A549 (cell line): ENCODE data around the gene FUS. TPM values are rescaled to one million over a fixed set of nuclear protein-coding genes. Genes with fewer than 3 reads are reported as not detected.
"Not testable (repeated sequence)": the region's sequence is repeated elsewhere in the genome, so short reads cannot be mapped to it uniquely, and the experiment has no call there.

Experiments used
- ATAC-seq, 2 experiments: fragments of 200-7000 bp in 1 of 2; fragments of >200 bp in 1 of 2; cut with Nextera tagmentation in 1 of 2; cut with Tn5 transposase in 1 of 2; 3 replicates each; pipeline versions ENCODE4 v1.8.0 to v1.9.1; 2018 to 2020; ENCODE audit warnings: mild to moderate bottlenecking in 1 of 2, moderate library complexity in 1 of 2
- CTCF ChIA-PET: fragments of 300-600 bp; sonication (Branson Sonifier 250); formaldehyde crosslinking; extraction: SDS; loops from one replicate; lab custom pipeline; 2021; ENCODE audit warnings: antibody characterized with exemption, inconsistent platforms; lab: Yijun Ruan, JAX
- POLR2A ChIA-PET: fragments of 350-600 bp; formaldehyde crosslinking; extraction: SDS; loops from one replicate; lab custom pipeline; 2021; ENCODE audit warnings: antibody characterized with exemption, inconsistent platforms; lab: Yijun Ruan, JAX
- DNase-seq, 2 experiments: peaks; one replicate each; pipeline versions ENCODE4 v3.0.0 to v3.0.0-alpha.2; 2011 to 2016; ENCODE audit warnings: low read depth in 1 of 2, low spot score in 1 of 2
- FAIRE-seq: peaks from 2 replicates; lab custom pipeline; 2011; peaks lifted over from hg19 to GRCh38; lab: Jason Lieb, UNC
- H3K27ac ChIP-seq, 2 experiments: fragments of >200 bp; sonication (Bioruptor Twin); formaldehyde crosslinking; 3 replicates each; pipeline ENCODE4 v1.5.1; 2016 to 2017
- H3K4me1 ChIP-seq: fragments of >200 bp; sonication (Bioruptor Twin); formaldehyde crosslinking; 3 replicates; pipeline ENCODE4 v1.6.1; 2016
- H3K4me2 ChIP-seq: fragments of >200 bp; sonication (Bioruptor Twin); formaldehyde crosslinking; 3 replicates; pipeline ENCODE4 v1.6.1; 2016
- H3K4me3 ChIP-seq: fragments of >200 bp; sonication (Bioruptor Twin); formaldehyde crosslinking; 3 replicates; pipeline ENCODE4 v1.5.1; 2016
- H3K9me3 ChIP-seq: fragments of >200 bp; sonication (Bioruptor Twin); formaldehyde crosslinking; 3 replicates; pipeline ENCODE4 v1.6.1; 2016
- CEBPB ChIP-seq, 2 experiments: fragments of >200 bp in 1 of 2; sonication (Bioruptor Twin) in 1 of 2; formaldehyde crosslinking in 1 of 2; IDR thresholded peaks; 2 replicates each; pipeline ENCODE4 v1.6.1; 2012 to 2016
- EHMT2 ChIP-seq: fragments of 200-600 bp; sonication (generic); IDR thresholded peaks from 2 replicates; pipeline ENCODE4 v1.6.1; 2016; ENCODE audit warnings: antibody characterized with exemption, low read depth, mild to moderate bottlenecking, moderate library complexity
- FOSB ChIP-seq: fragments of 250-450 bp; sonication (Bioruptor Pico); IDR thresholded peaks from 2 replicates; pipeline ENCODE4 v1.5.0; 2020; ENCODE audit warnings: mild to moderate bottlenecking, moderate library complexity
- FOSL2 ChIP-seq, 2 experiments: fragments of 450-650 bp in 1 of 2; fragments of >200 bp in 1 of 2; sonication (Bioruptor Twin) in 1 of 2; formaldehyde crosslinking; IDR thresholded peaks; 2 replicates each; pipeline versions ENCODE4 v1.5.0 to v1.6.1; 2016 to 2020; ENCODE audit warnings: mild to moderate bottlenecking in 1 of 2, moderate library complexity in 1 of 2
- GATA3 ChIP-seq: IDR thresholded peaks from 2 replicates; pipeline ENCODE4 v1.6.1; 2012; ENCODE audit warnings: borderline replicate concordance
- HEYL ChIP-seq: fragments of 250-450 bp; sonication (Bioruptor Pico); IDR thresholded peaks from 2 replicates; pipeline ENCODE4 v1.8.0; 2021; ENCODE audit warnings: mild to moderate bottlenecking, moderate library complexity
- HOXB13 ChIP-seq: fragments of 250-450 bp; sonication (Bioruptor Pico); IDR thresholded peaks from 2 replicates; pipeline ENCODE4 v1.5.0; 2020; ENCODE audit warnings: low read depth, mild to moderate bottlenecking, moderate library complexity
- HOXB5 ChIP-seq: fragments of 250-450 bp; sonication (Bioruptor Pico); IDR thresholded peaks from 2 replicates; pipeline ENCODE4 v1.5.0; 2020; ENCODE audit warnings: mild to moderate bottlenecking, moderate library complexity
- MAZ ChIP-seq: fragments of 150-350 bp; IDR thresholded peaks from 2 replicates; pipeline ENCODE4 v1.6.1; 2014; ENCODE audit warnings: antibody characterized with exemption, low read depth, low read length, borderline replicate concordance
- MYC ChIP-seq: IDR thresholded peaks from 2 replicates; pipeline ENCODE4 v1.6.1; 2012; ENCODE audit warnings: mild to moderate bottlenecking, inconsistent platforms, low read length, improper control_type of control experiment, borderline replicate concordance
- NPAS2 ChIP-seq: fragments of 250-450 bp; sonication (Bioruptor Pico); IDR thresholded peaks from 2 replicates; pipeline ENCODE4 v1.8.0; 2022; ENCODE audit warnings: mild to moderate bottlenecking, moderate library complexity, borderline replicate concordance
- NR3C1 ChIP-seq: fragments of >200 bp; sonication (Bioruptor Twin); formaldehyde crosslinking; IDR thresholded peaks from 3 replicates; pipeline ENCODE4 v1.6.1; 2017
- POLR2AphosphoS2 ChIP-seq: conservative IDR thresholded peaks from 2 replicates; pipeline ENCODE4 v1.6.1; 2012; ENCODE audit warnings: low read length, improper control_type of control experiment, inconsistent platforms
- RCOR1 ChIP-seq: fragments of 150-350 bp; IDR thresholded peaks from 2 replicates; pipeline ENCODE4 v1.6.1; 2014; ENCODE audit warnings: antibody characterized with exemption, low read length, low read depth
- RNF2 ChIP-seq: fragments of 200-600 bp; sonication (generic); IDR thresholded peaks from 2 replicates; pipeline ENCODE4 v1.6.1; 2016; ENCODE audit warnings: low read depth, mild to moderate bottlenecking, antibody characterized with exemption, moderate library complexity, borderline replicate concordance
- SMC3 ChIP-seq: fragments of >200 bp; sonication (Bioruptor Twin); formaldehyde crosslinking; IDR thresholded peaks from 3 replicates; pipeline ENCODE4 v1.6.1; 2018; ENCODE audit warnings: inconsistent platforms
- ZC3H11A ChIP-seq: fragments of 450-650 bp; IDR thresholded peaks from 2 replicates; pipeline ENCODE4 v1.6.1; 2014; ENCODE audit warnings: antibody characterized with exemption, mild to moderate bottlenecking
- ZFP36 ChIP-seq: fragments of 450-650 bp; IDR thresholded peaks from 2 replicates; pipeline ENCODE4 v1.6.1; 2014; ENCODE audit warnings: borderline replicate concordance; ENCODE audit not compliant: partially characterized antibody
- ZNF302 ChIP-seq: fragments of 250-450 bp; sonication (Bioruptor Pico); IDR thresholded peaks from 2 replicates; pipeline ENCODE4 v1.9.0; 2021; ENCODE audit warnings: inconsistent platforms, mild to moderate bottlenecking, moderate library complexity
- WGBS: methylation state at CpG from one replicate; pipeline ENCODE4 v1.1.6; 2017; ENCODE audit errors: missing lambda C conversion rate; 5-methylcytosine and 5-hydroxymethylcytosine counted together
- polyA plus RNA-seq, 4 experiments: library from polyadenylated mRNA; depleted of rRNA in 3 of 4; stranded (reverse); fragments of >200 nt; fragmentation: RNase III in 1 of 4; extraction: RNeasy Plus Mini Kit Qiagen cat#74134 plus additional on column Dnase treatment in 1 of 4; gene quantifications; 2 replicates in 3 of 4; 3 replicates in 1 of 4; pipeline ENCODE4 v1.2.3, GENCODE V29; 2011 to 2017
- TF ChIP-seq, protein P1 (sequence below): IDR thresholded peaks from 2 replicates; pipeline ENCODE4 v1.6.1; 2012; ENCODE audit warnings: low read depth, borderline replicate concordance
- TF ChIP-seq, protein P2 (sequence below): fragments of 150-350 bp; IDR thresholded peaks from 2 replicates; pipeline ENCODE4 v1.6.1; 2014; ENCODE audit warnings: low read depth, mild to moderate bottlenecking, low read length
- TF ChIP-seq, protein P3 (sequence below): IDR thresholded peaks from 2 replicates; pipeline ENCODE4 v1.6.1; 2012
- TF ChIP-seq, protein P4 (sequence below): IDR thresholded peaks from 2 replicates; pipeline ENCODE4 v1.6.1; 2012

FUS gene
- polyA plus RNA-seq, 2 of the 4 experiments (the other 2 are of a cell fraction): 224 to 740 TPM

DNA sequence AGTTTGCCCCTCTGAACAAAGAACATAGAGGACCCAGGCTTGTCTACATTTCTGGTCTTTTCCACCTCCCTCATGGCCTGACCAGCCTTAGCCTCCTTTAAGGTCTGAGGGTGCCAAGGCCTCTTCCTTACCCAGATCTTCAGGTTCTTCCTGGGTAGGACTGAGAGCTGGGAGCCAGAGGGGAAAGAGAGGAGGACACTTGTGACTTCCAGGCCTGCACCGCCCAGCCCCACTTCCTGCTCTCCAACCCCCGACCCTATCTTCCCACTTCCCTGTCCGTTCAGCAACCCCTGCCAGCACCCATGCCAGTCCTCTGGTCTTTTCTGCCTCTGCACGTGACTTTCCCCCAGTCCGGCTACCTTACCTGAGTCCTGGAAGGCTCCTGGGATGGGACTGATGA, 30.6 kb upstream of the FUS start:
- CTCF ChIA-PET: interaction anchor here (1.0 to 1.3 kb wide), 2 partner anchors 15 to 164 kb away, joined by 3 to 7 read pairs; partner anchors contain the start of gene HSD3B7
- no peak for DNase-seq
- ATAC-seq: peak in 1 of 2 experiments; percentile 28; a peak in 3 of 6 replicates
- TF ChIP-seq MAZ (no peak), MYC (no peak), HEYL (no peak)
- TF ChIP-seq, protein P1, sequence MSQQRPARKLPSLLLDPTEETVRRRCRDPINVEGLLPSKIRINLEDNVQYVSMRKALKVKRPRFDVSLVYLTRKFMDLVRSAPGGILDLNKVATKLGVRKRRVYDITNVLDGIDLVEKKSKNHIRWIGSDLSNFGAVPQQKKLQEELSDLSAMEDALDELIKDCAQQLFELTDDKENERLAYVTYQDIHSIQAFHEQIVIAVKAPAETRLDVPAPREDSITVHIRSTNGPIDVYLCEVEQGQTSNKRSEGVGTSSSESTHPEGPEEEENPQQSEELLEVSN: no peak
- TF ChIP-seq, protein P2, sequence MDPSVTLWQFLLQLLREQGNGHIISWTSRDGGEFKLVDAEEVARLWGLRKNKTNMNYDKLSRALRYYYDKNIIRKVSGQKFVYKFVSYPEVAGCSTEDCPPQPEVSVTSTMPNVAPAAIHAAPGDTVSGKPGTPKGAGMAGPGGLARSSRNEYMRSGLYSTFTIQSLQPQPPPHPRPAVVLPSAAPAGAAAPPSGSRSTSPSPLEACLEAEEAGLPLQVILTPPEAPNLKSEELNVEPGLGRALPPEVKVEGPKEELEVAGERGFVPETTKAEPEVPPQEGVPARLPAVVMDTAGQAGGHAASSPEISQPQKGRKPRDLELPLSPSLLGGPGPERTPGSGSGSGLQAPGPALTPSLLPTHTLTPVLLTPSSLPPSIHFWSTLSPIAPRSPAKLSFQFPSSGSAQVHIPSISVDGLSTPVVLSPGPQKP: no peak
- no peak overlapping the region for H3K27ac ChIP-seq
- POLR2A ChIA-PET: no interaction called here
- H3K4me2 ChIP-seq: no peak overlapping the region
- 0 out of 3 replicates have a peak, but pooled peaks cover 3% of the 10 kb centered on the region for H3K4me1 ChIP-seq
- no peaks in the 10 kb centered on the region for H3K9me3 ChIP-seq
- no peak for FAIRE-seq
- no peak overlapping the region for H3K4me3 ChIP-seq
- WGBS: 81% methylated on average over 5 of the region's 5 CpGs

DNA sequence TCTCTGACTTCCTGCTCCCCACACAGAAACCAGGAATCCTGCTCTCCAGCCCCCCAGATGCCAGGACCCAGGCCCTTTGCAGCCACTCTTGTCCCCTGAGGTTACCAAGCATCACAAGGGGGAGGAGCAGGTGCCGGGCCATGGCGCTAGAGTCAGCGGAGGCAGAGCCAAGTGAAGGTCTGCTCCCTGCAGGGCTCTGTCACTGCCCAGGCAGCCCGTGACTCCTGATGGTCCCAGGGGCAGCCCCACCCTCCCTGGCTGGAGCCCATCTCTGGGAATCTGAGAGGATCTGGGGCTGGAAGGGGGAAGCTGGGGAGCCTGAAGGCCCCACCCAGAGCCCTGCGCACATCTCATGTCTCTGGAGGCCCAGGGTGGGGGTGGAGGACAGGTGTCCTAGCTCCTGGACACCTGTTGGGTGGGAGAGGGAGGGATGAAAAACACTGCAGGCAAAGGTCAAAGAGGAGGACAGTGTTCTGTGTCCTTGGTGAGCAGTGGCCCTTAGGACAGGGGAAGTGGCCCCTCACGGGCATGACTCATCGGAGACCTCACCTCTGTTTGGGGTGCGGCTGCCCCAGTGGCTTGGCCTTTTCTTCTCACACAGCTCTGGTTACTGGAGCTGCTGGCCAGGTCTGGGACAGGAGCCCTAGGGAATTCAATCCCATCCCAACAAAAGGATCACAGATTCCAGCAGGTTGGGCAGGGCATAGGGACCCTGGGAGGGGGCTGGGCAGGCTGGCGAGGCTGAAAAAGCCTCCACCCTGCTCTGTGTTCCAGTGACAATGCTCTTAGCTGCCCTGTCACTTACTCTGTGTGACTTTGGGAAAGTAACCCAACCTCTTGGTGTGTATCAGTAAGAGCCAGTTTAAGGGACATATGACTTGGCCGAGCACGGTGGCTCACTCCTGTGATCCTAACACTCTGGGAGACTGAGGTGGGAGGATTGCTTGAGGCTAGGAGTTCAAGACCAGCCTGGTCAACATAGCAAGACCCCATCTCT, 29.7 kb upstream of the FUS start, which contains the start of gene PRSS36:
TSS of gene PRSS36 (minus strand) at position 173 of the 997 bp plus-strand sequence. CDS start at position 142, 31 bp downstream.
- H3K4me1 ChIP-seq: 0 out of 3 replicates have a peak, but pooled peaks cover 3% of the 10 kb centered on the region
- ATAC-seq: peak in 1 of 2 experiments; percentile 35; a peak in 3 of 6 replicates
- CTCF ChIA-PET: interaction anchor here (0.5 to 4.5 kb wide), 5 partner anchors 8 to 293 kb away, joined by 3 to 20 read pairs (median 3); no protein-coding TSS in a partner anchor
- no peak for FAIRE-seq
- POLR2A ChIA-PET: no interaction called here
- H3K4me2 ChIP-seq: no peak within 1 kb of the TSS
- no peak for DNase-seq
- no peak within 1 kb of the TSS for H3K27ac ChIP-seq
- H3K4me3 ChIP-seq: no peak within 1 kb of the TSS
- TF ChIP-seq FOSL2 (IDR thresholded peaks at IDR 0.05) (no peak), FOSL2 (CRISPR knock-in tag; IDR thresholded peaks at IDR 0.05) (peak; percentile 20; the same call in 1 of the 2 replicates), SMC3 (no peak), FOSB (no peak)
- WGBS: 76% methylated on average over 5 of the region's 11 CpGs
- no peaks in the 10 kb centered on the region for H3K9me3 ChIP-seq

DNA sequence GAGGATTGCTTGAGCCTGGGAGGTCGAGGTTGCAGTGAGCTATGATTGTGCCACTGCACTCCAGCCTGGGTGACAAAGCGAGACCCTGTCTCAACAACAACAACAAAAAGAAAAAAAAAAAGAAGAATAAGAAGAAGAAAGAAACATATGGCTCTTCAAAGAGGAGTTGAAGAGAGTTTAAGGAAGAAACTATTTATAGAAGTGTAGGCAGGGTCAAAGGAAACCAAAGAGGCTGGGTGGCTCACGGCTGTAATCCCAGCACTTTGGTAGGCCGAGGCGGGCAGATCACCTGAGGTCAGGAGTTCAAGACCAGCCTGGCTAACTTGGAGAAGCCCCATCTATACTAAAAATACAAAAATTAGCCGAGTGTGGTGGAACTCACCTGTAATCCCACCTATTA, 29.0 kb upstream of the FUS start:
- H3K4me1 ChIP-seq, H3K27ac ChIP-seq, H3K4me3 ChIP-seq, DNase-seq, POLR2A ChIA-PET, H3K4me2 ChIP-seq, FAIRE-seq, H3K9me3 ChIP-seq, ATAC-seq: not testable (repeated sequence)
- CTCF ChIA-PET: interaction anchor here (0.8 to 4.5 kb wide), 4 partner anchors 9 to 293 kb away, joined by 3 to 20 read pairs (median 4); no protein-coding TSS in a partner anchor
- 66% methylated on average over 6 of the region's 6 CpGs for WGBS

DNA sequence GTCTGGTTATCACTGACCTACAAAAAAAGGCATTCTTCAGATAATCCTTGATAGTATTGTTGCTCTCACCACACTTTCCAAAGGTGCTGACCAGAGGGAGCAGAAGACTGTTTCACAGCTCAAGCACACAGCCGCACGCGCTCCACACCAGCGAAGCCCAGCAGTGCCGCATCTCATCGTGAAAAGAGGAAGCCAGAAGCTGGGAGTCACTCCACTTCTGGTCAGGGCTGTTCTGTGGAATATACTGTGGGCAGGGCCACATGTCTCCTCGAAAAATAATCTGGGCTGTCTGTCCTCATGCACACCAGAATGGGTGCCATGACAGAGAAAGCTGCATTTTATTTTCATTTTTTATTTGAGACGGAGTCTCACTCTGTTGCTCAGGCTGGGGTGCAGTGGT, 22.8 kb upstream of the FUS start:
- FAIRE-seq (no peak), DNase-seq (no peak), ATAC-seq (no peak)
- Histone ChIP-seq H3K27ac (no peak overlapping the region), H3K9me3 (no peaks in the 10 kb centered on the region), H3K4me3 (no peak overlapping the region), H3K4me2 (no peak overlapping the region), H3K4me1 (no peaks in the 10 kb centered on the region)
- POLR2A ChIA-PET: interaction anchor here (0.7 to 2.0 kb wide), 3 partner anchors 22 to 39 kb away, joined by 5 to 10 read pairs (median 6); partner anchors contain the start of genes FUS and KAT8
- TF ChIP-seq, protein P3, sequence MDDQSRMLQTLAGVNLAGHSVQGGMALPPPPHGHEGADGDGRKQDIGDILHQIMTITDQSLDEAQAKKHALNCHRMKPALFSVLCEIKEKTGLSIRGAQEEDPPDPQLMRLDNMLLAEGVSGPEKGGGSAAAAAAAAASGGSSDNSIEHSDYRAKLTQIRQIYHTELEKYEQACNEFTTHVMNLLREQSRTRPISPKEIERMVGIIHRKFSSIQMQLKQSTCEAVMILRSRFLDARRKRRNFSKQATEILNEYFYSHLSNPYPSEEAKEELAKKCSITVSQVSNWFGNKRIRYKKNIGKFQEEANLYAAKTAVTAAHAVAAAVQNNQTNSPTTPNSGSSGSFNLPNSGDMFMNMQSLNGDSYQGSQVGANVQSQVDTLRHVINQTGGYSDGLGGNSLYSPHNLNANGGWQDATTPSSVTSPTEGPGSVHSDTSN: no peak
- TF ChIP-seq HOXB5 (CRISPR knock-in tag) (no peak), ZNF302 (CRISPR knock-in tag) (no peak), GATA3 (no peak), POLR2AphosphoS2 (no peak), ZFP36 (no peak), NR3C1 (no peak), CEBPB (IDR thresholded peaks at IDR 0.05) (no peak), HOXB13 (CRISPR knock-in tag) (no peak), RNF2 (no peak), MYC (no peak), RCOR1 (no peak), EHMT2 (no peak), NPAS2 (CRISPR knock-in tag) (no peak), SMC3 (no peak), ZC3H11A (no peak)
- TF ChIP-seq, protein P4, sequence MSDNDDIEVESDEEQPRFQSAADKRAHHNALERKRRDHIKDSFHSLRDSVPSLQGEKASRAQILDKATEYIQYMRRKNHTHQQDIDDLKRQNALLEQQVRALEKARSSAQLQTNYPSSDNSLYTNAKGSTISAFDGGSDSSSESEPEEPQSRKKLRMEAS: no peak
- 72% methylated on average over 8 of the region's 8 CpGs for WGBS
- CTCF ChIA-PET: interaction anchor here (0.6 to 4.6 kb wide), 10 partner anchors 7 to 712 kb away, joined by 3 to 46 read pairs (median 4); no protein-coding TSS in a partner anchor
